ENCODE data around the gene HLA-DPB1.

GRCh38 chr6:33070909-33071308, 4.9 kb upstream of the HLA-DPB1 start:
- no peak for TF ChIP-seq CTCF (IDR thresholded peaks at IDR 0.05)
- no peak for TF ChIP-seq POLR2AphosphoS5 (IDR thresholded peaks at IDR 0.05; ENCODE audit: insufficient read depth in 1 of 2, low read depth in 1 of 2)
- TF ChIP-seq POLR2A (IDR thresholded peaks at IDR 0.05), result no peak

Measured in vagina (tissue), 2 donors.